DND-41 (cell line): ENCODE measurements around the gene F13A1.

Experiments
- CTCF ChIP-seq: IDR thresholded peaks from 2 replicates; pipeline ENCODE4 v1.5.1; 2012; ENCODE audit warnings: borderline replicate concordance, low read length, moderate library complexity, mild to moderate bottlenecking; ENCODE audit not compliant: poor library complexity, severe bottlenecking; ENCODE audit errors: extremely low read depth
- EZH2 ChIP-seq: IDR thresholded peaks from 3 replicates; pipeline ENCODE4 v1.6.1; 2012; ENCODE audit warnings: borderline replicate concordance, low read depth, mild to moderate bottlenecking, moderate library complexity, low read length, inconsistent platforms; ENCODE audit not compliant: severe bottlenecking

- TF ChIP-seq CTCF (no peak), EZH2 (no peak)
Measured at GRCh38 chr6:6333501-6333900, 13.0 kb upstream of the F13A1 start.
